Fibroblast of lung (primary cell): ENCODE measurements around the gene DEPDC5.

Source experiments
- EZH2 ChIP-seq: IDR thresholded peaks from 2 replicates; pipeline ENCODE4 v1.5.1; 2012; ENCODE audit warnings: low read length, control low read depth, mild to moderate bottlenecking; ENCODE audit errors: missing control alignments
- TF ChIP-seq, protein P1 (sequence below), 2 donors: IDR thresholded peaks in 1 of 2; conservative IDR thresholded peaks in 1 of 2; 1 replicate in 1 of 2; 2 replicates in 1 of 2; pipeline ENCODE4 v1.5.1; 2011 to 2012; ENCODE audit warnings: low read length in 2 of 2, control low read depth in 1 of 2, inconsistent platforms in 1 of 2, low read depth in 1 of 2, mild to moderate bottlenecking in 1 of 2

GRCh38 chr22:31733580-31734079, 20.2 kb upstream of the DEPDC5 start:
- TF ChIP-seq, protein P1, sequence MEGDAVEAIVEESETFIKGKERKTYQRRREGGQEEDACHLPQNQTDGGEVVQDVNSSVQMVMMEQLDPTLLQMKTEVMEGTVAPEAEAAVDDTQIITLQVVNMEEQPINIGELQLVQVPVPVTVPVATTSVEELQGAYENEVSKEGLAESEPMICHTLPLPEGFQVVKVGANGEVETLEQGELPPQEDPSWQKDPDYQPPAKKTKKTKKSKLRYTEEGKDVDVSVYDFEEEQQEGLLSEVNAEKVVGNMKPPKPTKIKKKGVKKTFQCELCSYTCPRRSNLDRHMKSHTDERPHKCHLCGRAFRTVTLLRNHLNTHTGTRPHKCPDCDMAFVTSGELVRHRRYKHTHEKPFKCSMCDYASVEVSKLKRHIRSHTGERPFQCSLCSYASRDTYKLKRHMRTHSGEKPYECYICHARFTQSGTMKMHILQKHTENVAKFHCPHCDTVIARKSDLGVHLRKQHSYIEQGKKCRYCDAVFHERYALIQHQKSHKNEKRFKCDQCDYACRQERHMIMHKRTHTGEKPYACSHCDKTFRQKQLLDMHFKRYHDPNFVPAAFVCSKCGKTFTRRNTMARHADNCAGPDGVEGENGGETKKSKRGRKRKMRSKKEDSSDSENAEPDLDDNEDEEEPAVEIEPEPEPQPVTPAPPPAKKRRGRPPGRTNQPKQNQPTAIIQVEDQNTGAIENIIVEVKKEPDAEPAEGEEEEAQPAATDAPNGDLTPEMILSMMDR (conservative IDR thresholded peaks at IDR 0.05 in 1 of 2, IDR thresholded peaks at IDR 0.05 in 1 of 2; ENCODE audit: low read depth in 1 of 2, low read length in 2 of 2) = no peak
- TF ChIP-seq EZH2 = no peak
